Measurements from ENCODE around the gene FLII. TPM values are rescaled to one million over a fixed set of nuclear protein-coding genes. Genes with fewer than 3 reads are reported as not detected.

The FLII gene
- total RNA-seq, 4 donors from 2014 or later, result 365 to 919 (median 428) TPM

DNA sequence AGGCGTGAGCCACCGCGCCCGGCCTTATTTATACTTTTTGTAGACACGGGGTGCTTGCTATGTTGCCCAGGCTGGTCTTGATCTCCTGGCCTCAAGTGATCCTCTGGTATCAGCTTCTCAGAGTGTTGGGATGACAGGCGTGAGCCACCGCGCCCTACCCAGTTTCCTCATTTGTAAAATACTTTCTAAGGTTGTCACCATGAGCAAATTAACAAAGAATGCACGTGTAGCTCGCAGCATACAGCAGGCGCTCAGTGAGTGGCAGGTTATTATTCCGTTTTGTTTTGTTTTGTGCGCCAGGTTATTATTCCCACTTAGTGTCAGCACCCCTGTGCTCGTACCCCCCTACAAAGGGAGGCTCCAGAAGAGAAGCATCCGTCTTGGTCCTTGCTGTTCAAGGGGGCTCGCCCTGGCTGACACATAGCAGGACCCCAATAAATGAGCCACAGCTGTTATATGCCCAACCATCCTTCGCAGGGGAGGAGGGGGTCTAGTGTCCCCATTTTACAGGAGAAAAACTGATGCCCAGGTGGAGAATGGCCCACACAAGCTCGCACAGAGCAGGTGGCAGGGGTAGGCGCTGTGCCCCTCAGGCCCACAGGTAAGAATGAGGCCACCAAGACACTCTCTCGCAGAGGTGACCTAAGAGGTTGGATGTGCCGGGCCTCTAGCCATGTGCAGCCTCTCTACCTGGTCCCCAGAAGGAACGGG, 1.2 kb upstream of the FLII start:
- Histone ChIP-seq H3K36me3 (peaks cover 0 to 17% (median 9%) of the 10 kb centered on the region in 4 donors), H3K4me3 (peak overlapping the region in 3 of 4 donors; percentile 66 to 88 (median 80)), H3K27ac (peak overlapping the region; percentile 91 to 99 (median 96)), H3K4me1 (peaks cover 26 to 50% (median 45%) of the 10 kb centered on the region in 4 donors), H3K9me3 (no peaks in the 10 kb centered on the region), H3K27me3 (no peaks in the 10 kb centered on the region)
- TF ChIP-seq, protein P1, sequence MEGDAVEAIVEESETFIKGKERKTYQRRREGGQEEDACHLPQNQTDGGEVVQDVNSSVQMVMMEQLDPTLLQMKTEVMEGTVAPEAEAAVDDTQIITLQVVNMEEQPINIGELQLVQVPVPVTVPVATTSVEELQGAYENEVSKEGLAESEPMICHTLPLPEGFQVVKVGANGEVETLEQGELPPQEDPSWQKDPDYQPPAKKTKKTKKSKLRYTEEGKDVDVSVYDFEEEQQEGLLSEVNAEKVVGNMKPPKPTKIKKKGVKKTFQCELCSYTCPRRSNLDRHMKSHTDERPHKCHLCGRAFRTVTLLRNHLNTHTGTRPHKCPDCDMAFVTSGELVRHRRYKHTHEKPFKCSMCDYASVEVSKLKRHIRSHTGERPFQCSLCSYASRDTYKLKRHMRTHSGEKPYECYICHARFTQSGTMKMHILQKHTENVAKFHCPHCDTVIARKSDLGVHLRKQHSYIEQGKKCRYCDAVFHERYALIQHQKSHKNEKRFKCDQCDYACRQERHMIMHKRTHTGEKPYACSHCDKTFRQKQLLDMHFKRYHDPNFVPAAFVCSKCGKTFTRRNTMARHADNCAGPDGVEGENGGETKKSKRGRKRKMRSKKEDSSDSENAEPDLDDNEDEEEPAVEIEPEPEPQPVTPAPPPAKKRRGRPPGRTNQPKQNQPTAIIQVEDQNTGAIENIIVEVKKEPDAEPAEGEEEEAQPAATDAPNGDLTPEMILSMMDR (IDR thresholded peaks at IDR 0.05), result no peak
- TF ChIP-seq POLR2AphosphoS5 (IDR thresholded peaks at IDR 0.05) (no peak), POLR2A (IDR thresholded peaks at IDR 0.05) (no peak), EP300 (IDR thresholded peaks at IDR 0.05; ENCODE audit: low read depth) (no peak)
- in situ Hi-C loops (cut with MboI; ENCODE audit: low pct_ligation_motif_present in 1 of 4, low pct_unique_long_range_greater_than_20kb in 1 of 4, low sequenced_read_pairs in 3 of 4), result no loop called here
- WGBS, 2 donors (ENCODE audit: low coverage in 1 of 2), result 53 to 85% methylated on average over 4 to 22 of the region's 22 CpGs
- intact Hi-C loops (cut with DNase I; ENCODE audit: low total_unique reads), result no loop called here
- no peak for DNase-seq

DNA sequence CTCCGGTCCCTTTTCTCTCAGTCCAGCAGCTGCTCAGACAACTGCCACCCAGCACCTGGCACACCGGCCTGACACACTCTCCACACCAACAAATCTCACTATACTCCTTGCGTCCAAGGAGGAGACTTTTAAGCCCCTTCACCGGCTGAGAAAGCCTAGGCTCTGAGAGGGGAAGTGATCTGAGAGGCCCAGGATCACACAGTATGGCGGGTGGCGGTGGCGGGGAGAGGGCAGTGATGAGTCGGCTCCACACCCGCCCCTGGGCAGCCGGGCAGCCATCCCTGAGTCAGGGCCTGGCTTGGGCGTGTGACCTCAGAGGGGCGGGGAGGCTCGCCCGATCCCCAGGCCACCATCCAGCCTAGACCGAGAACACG, 569 bp downstream of the FLII start:
- 0 to 20% methylated on average over 1 to 4 of the region's 16 CpGs for WGBS, 2 donors (ENCODE audit: low coverage in 1 of 2)
- Histone ChIP-seq H3K27me3 (no peaks in the 10 kb centered on the region), H3K9me3 (no peaks in the 10 kb centered on the region), H3K36me3 (peaks cover 0 to 24% (median 9%) of the 10 kb centered on the region in 4 donors), H3K4me3 (peak overlapping the region; percentile 95 to 98 (median 98)), H3K27ac (peak overlapping the region; percentile 97 to 99 (median 98)), H3K4me1 (peaks cover 26 to 50% (median 45%) of the 10 kb centered on the region in 4 donors)
- in situ Hi-C loops (cut with MboI; ENCODE audit: low pct_ligation_motif_present in 1 of 4, low pct_unique_long_range_greater_than_20kb in 1 of 4, low sequenced_read_pairs in 3 of 4) (no loop called here), intact Hi-C loops (cut with DNase I; ENCODE audit: low total_unique reads) (no loop called here)
- DNase-seq, result peak; percentile 79
- no peak for TF ChIP-seq EP300 (IDR thresholded peaks at IDR 0.05; ENCODE audit: low read depth)
- TF ChIP-seq POLR2AphosphoS5 (IDR thresholded peaks at IDR 0.05), result peak; percentile 7 to 77 (median 60)
- TF ChIP-seq POLR2A (IDR thresholded peaks at IDR 0.05), result peak; percentile 70
- TF ChIP-seq, protein P1 (IDR thresholded peaks at IDR 0.05), result no peak

DNA sequence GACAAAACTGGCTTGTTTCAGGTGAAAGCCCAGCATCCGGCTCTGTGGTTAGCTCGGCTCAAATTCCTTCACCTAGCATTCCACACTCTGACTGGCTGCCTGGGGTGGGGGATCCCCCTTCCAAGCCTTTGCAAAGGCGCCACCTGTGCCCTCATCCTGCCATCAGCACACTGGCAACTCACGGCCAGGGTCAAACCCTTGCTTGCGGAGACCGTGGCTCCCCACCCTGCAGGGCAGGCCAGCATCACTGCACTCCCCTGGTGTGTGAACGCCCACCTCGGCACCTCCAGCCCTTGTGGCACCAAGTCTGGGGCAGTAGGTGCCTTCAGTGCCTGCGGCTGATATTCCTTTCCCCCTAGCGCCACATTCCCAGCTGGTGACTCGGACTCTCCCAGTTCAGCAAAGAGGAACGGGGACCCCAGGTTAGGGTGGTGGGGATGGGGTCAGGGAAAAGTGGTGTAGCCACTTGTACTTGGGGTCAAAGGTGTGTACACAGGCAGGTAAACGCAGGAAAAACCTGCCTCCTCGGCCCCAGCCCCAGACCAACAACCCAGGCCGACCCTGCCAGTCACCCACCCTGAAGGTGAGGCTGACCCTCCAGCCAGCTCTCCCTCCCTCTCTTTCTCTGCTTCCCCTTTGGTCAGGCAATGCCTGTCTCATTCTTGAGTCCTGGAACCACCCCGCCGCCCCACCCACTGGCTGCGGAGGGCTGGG, 1.1 kb downstream of the FLII start:
- TF ChIP-seq POLR2A (IDR thresholded peaks at IDR 0.05) (no peak), POLR2AphosphoS5 (IDR thresholded peaks at IDR 0.05) (no peak), EP300 (IDR thresholded peaks at IDR 0.05; ENCODE audit: low read depth) (no peak)
- TF ChIP-seq, protein P1 (IDR thresholded peaks at IDR 0.05), result no peak
- 10 to 15% methylated on average over 2 to 15 of the region's 18 CpGs for WGBS, 2 donors (ENCODE audit: low coverage in 1 of 2)
- intact Hi-C loops (cut with DNase I; ENCODE audit: low total_unique reads), result no loop called here
- Histone ChIP-seq H3K36me3 (peaks cover 0 to 29% (median 11%) of the 10 kb centered on the region in 4 donors), H3K4me1 (peaks cover 23 to 46% (median 41%) of the 10 kb centered on the region in 4 donors), H3K9me3 (no peaks in the 10 kb centered on the region), H3K4me3 (peak overlapping the region; percentile 95 to 98 (median 98)), H3K27ac (peak overlapping the region; percentile 97 to 99 (median 98)), H3K27me3 (no peaks in the 10 kb centered on the region)
- in situ Hi-C loops (cut with MboI; ENCODE audit: low pct_ligation_motif_present in 1 of 4, low pct_unique_long_range_greater_than_20kb in 1 of 4, low sequenced_read_pairs in 3 of 4), result no loop called here
- peak; percentile 86 for DNase-seq

DNA sequence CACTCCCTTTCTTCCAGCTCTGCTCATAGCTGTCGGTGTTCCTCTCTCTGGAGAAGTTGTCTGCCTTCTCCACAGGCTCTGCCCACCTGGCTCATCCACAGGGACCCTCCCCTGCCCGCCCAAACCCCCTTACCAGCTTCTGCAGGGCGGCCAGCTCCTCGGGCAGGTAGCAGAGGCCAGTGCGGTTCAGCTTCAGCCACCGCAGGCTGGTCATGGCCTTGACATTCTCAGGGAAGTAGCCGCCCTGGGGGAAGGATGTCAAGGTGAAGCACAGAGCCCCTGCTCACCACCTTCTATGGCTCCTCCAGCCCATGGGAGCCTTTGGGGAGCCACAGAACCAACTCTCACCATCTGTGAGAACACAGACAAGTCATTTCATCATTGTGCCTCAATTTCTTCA, 1.8 kb downstream of the FLII start:
- Histone ChIP-seq H3K9me3 (no peaks in the 10 kb centered on the region), H3K27me3 (no peaks in the 10 kb centered on the region), H3K4me1 (peaks cover 17 to 39% (median 34%) of the 10 kb centered on the region in 4 donors), H3K27ac (peak overlapping the region in 3 of 4 donors; percentile 97 to 99 (median 98)), H3K4me3 (peak overlapping the region in 1 of 4 donors; percentile 98), H3K36me3 (peaks cover 0 to 36% (median 14%) of the 10 kb centered on the region in 4 donors)
- TF ChIP-seq EP300 (IDR thresholded peaks at IDR 0.05; ENCODE audit: low read depth) (no peak), POLR2A (IDR thresholded peaks at IDR 0.05) (no peak), POLR2AphosphoS5 (IDR thresholded peaks at IDR 0.05) (no peak)
- TF ChIP-seq, protein P1 (IDR thresholded peaks at IDR 0.05), result no peak
- intact Hi-C loops (cut with DNase I; ENCODE audit: low total_unique reads) (no loop called here), in situ Hi-C loops (cut with MboI; ENCODE audit: low pct_ligation_motif_present in 1 of 4, low pct_unique_long_range_greater_than_20kb in 1 of 4, low sequenced_read_pairs in 3 of 4) (no loop called here)
- WGBS, 2 donors (ENCODE audit: low coverage in 1 of 2), result 90% methylated on average over 7 of the region's 7 CpGs; no CpG with 5 or more reads in 1 of the 2 donors
- no peak for DNase-seq

Measured in transverse colon (tissue), 4 donors.